ENCODE measurements around the gene TACR2. TPM values are rescaled to one million over a fixed set of nuclear protein-coding genes. Genes with fewer than 3 reads are reported as not detected.

The TACR2 gene
- total RNA-seq, 1 donor from 2014 or later: 6.1 TPM

DNA sequence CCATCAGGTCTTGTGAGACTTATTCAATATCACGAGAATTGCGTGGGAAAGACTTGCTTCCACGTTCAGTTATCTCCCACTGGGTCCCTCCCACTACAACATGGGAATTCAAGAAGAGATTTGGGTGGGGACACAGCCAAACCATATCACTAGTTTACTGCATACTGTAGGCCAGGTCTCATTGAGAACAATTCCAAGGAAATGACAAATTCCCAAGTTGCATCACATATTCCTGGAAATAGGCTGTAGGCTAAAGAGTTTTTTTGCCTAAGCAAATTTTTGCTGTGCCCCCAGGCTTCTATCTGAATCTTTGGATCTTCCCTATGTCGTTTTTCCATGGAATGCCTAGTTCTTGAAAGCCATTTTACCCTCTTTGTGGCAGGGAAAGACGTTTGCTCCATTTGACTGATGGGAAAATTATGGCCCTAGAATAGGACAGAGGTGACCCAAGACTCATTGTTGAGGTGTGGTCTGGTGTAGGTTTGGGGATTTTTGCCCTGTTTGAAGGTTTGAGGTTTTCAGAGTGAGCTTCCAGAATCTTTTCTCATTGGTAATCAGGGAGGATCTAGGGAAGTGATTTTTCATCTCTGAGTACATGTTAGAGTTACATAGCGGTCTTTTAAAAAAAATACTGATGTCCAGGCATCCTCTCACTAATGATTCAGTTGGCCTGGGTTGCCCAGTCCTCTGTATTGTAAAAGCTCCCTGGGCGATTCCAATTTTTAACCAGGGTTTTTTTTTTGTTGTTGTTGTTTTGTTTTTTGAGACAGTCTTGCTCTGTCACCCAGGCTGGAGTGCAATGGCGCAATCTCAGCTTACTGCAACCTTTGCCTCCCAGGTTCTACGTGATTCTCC is 44.4 kb downstream of the TACR2 start:
- Histone ChIP-seq H3K36me3 (peaks cover 0 to 45% of the 10 kb centered on the region in 2 donors), H3K4me1 (peaks cover 40% of the 10 kb centered on the region), H3K27me3 (no peaks in the 10 kb centered on the region), H3K4me3 (no peak overlapping the region), H3K27ac (no peak overlapping the region), H3K9me3 (no peaks in the 10 kb centered on the region)
- intact Hi-C loops (cut with DNase I): no loop called here
- TF ChIP-seq POLR2AphosphoS5 (IDR thresholded peaks at IDR 0.05; ENCODE audit: insufficient read depth in 1 of 2, low read depth in 1 of 2) (no peak), POLR2A (IDR thresholded peaks at IDR 0.05) (no peak), CTCF (IDR thresholded peaks at IDR 0.05) (no peak)
- DNase-seq (ENCODE audit: extremely low spot score in 2 of 2): no peak

DNA sequence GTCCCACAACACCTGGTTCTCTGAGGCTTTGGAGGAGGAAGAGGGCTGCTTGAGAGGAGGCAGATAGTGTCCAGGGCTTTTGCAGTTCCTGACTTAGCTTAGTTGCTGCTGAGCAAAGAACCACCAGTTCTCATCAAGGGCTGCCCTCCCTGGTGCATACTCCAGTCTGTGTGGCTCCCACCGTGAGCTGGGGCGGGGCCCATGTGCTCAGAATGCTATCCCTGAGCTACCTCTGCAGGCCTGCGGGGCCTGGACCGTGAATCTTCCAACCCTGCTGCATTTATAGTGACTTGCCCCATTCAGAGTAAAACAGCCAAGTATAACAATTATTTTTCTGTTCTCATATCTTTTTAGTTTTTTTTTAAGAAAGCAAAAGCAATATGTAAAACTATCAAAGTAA is 49.2 kb downstream of the TACR2 start:
- TF ChIP-seq POLR2A (IDR thresholded peaks at IDR 0.05) (no peak), CTCF (IDR thresholded peaks at IDR 0.05) (no peak), POLR2AphosphoS5 (IDR thresholded peaks at IDR 0.05; ENCODE audit: insufficient read depth in 1 of 2, low read depth in 1 of 2) (no peak)
- Histone ChIP-seq H3K27ac (no peak overlapping the region), H3K36me3 (peaks cover 0 to 69% of the 10 kb centered on the region in 2 donors), H3K4me3 (no peak overlapping the region), H3K4me1 (peaks cover 20% of the 10 kb centered on the region), H3K9me3 (no peaks in the 10 kb centered on the region), H3K27me3 (no peaks in the 10 kb centered on the region)
- intact Hi-C loops (cut with DNase I): no loop called here
- DNase-seq (ENCODE audit: extremely low spot score in 2 of 2): no peak

DNA sequence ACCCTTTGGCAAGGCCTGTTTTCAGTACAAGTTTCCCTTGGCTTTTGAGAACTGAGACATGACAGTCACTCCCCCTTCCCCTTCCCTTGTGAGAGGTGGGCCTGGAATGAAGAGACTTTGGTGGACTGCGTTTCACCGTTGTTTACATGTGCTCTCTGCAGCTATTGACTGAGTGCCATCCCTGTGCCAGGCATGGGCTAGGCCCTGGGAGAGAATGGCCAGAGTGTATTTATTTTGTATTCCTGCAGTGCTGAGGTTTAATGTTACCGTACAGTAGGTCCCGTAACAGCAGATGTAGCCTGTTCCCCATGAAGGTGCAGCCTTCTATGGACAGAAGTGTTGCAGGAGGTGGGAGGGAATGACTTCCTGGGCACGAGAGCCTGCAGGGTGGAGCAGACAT is 50.0 kb downstream of the TACR2 start:
- Histone ChIP-seq H3K27ac (no peak overlapping the region), H3K4me1 (peaks cover 28% of the 10 kb centered on the region), H3K27me3 (no peaks in the 10 kb centered on the region), H3K36me3 (peaks cover 0 to 71% of the 10 kb centered on the region in 2 donors), H3K9me3 (no peaks in the 10 kb centered on the region), H3K4me3 (no peak overlapping the region)
- intact Hi-C loops (cut with DNase I): no loop called here
- no peak for DNase-seq (ENCODE audit: extremely low spot score in 2 of 2)
- no peak for TF ChIP-seq POLR2A (IDR thresholded peaks at IDR 0.05)
- no peak for TF ChIP-seq CTCF (IDR thresholded peaks at IDR 0.05)
- no peak for TF ChIP-seq POLR2AphosphoS5 (IDR thresholded peaks at IDR 0.05; ENCODE audit: insufficient read depth in 1 of 2, low read depth in 1 of 2)

- no peak for DNase-seq (ENCODE audit: extremely low spot score in 2 of 2)
- intact Hi-C loops (cut with DNase I): no loop called here
- H3K4me3 ChIP-seq: no peak overlapping the region
- no peaks in the 10 kb centered on the region for H3K9me3 ChIP-seq
- TF ChIP-seq POLR2A (IDR thresholded peaks at IDR 0.05): no peak
- no peak for TF ChIP-seq CTCF (IDR thresholded peaks at IDR 0.05)
- TF ChIP-seq POLR2AphosphoS5 (IDR thresholded peaks at IDR 0.05; ENCODE audit: insufficient read depth in 1 of 2, low read depth in 1 of 2): no peak
- H3K4me1 ChIP-seq: peaks cover 51% of the 10 kb centered on the region
- H3K27ac ChIP-seq: no peak overlapping the region
- no peaks in the 10 kb centered on the region for H3K27me3 ChIP-seq
- peaks cover 0 to 54% of the 10 kb centered on the region in 2 donors for H3K36me3 ChIP-seq
Measured at GRCh38 chr10:69364232-69364940, 52.3 kb downstream of the TACR2 start.

Measured in vagina (tissue), 2 donors.